Stomach (tissue), 9 donors: Measurements from ENCODE around the gene KISS1R. TPM values are rescaled to one million over a fixed set of nuclear protein-coding genes. Genes with fewer than 3 reads are reported as not detected.

Experiments used
- DNase-seq, 2 donors: peaks; one replicate each; pipeline versions ENCODE4 v3.0.0 to v3.0.0-alpha.2; 2013 to 2019
- H3K27ac ChIP-seq, 5 donors: fragments of 200-600 bp in 4 of 5; sonication (generic) in 4 of 5; one replicate each; pipeline ENCODE4 v1.5.1; 2013 to 2019; ENCODE audit warnings: mild to moderate bottlenecking in 1 of 5, moderate library complexity in 1 of 5
- H3K27me3 ChIP-seq, 3 donors: fragments of 200-600 bp; sonication (generic); one replicate each; pipeline ENCODE4 v1.5.1; 2017 to 2019; ENCODE audit warnings: mixed run types in 1 of 3
- H3K36me3 ChIP-seq, 4 donors: fragments of 200-600 bp; sonication (generic); 1 replicate in 3 of 4; 2 replicates in 1 of 4; pipeline ENCODE4 v1.5.1; 2016 to 2019
- H3K4me1 ChIP-seq, 4 donors: fragments of 200-600 bp; sonication (generic); one replicate each; pipeline ENCODE4 v1.5.1; 2016 to 2019
- H3K4me3 ChIP-seq, 4 donors: fragments of 200-600 bp; sonication (generic) in 3 of 4; one replicate each; pipeline ENCODE4 v1.5.1; 2016 to 2019; ENCODE audit warnings: mild to moderate bottlenecking in 1 of 4
- H3K9me3 ChIP-seq, 4 donors: fragments of 200-600 bp; sonication (generic); one replicate each; pipeline ENCODE4 v1.5.1; 2016 to 2019
- EP300 ChIP-seq: sonication (generic); formaldehyde crosslinking; IDR thresholded peaks from one replicate; pipeline ENCODE4 v1.6.1; 2017; ENCODE audit warnings: antibody characterized with exemption
- POLR2A ChIP-seq, 4 donors: fragments of 450-650 bp; IDR thresholded peaks; one replicate each; pipeline ENCODE4 v1.6.1; 2016; ENCODE audit warnings: antibody characterized with exemption in 4 of 4, control low read depth in 2 of 4, mild to moderate bottlenecking in 1 of 4, moderate library complexity in 1 of 4
- POLR2AphosphoS5 ChIP-seq, 3 donors: sonication (generic); formaldehyde crosslinking; IDR thresholded peaks; one replicate each; pipeline ENCODE4 v1.6.1; 2016; ENCODE audit warnings: antibody characterized with exemption in 3 of 3
- WGBS, 5 donors: extraction: QIAGEN DNeasy Blood & Tissue Kit in 3 of 5; methylation state at CpG; one replicate each; pipeline versions ENCODE4 v1.1.5 to v1.1.7; 2013 to 2018; 5-methylcytosine and 5-hydroxymethylcytosine counted together
- intact Hi-C: fragments of 100-400 bp; cut with DNase I; formaldehyde crosslinking; loops from one replicate; pipeline ENCODE4 v1.15.1; 2023; ENCODE audit warnings: low total_unique reads
- polyA plus RNA-seq, 3 donors: library from polyadenylated mRNA; stranded (reverse); fragments of 200-250 nt; gene quantifications; one replicate each; pipeline ENCODE4 v1.2.3, GENCODE V29; 2013
- total RNA-seq, 5 donors: library from RNA; depleted of rRNA; stranded (reverse); fragments of >200 nt; gene quantifications; one replicate each; pipeline versions ENCODE4 v1.1.0 to v1.2.3, GENCODE V29; 2014 to 2016
- TF ChIP-seq, protein P1 (sequence below), 7 experiments: fragments of 450-650 bp in 4 of 7; fragments of 200-600 bp in 3 of 7; sonication (generic) in 3 of 7; IDR thresholded peaks; one replicate each; pipeline ENCODE4 v1.5.1; 2016 to 2019; ENCODE audit warnings: antibody characterized with exemption in 7 of 7, control low read depth in 2 of 7, mild to moderate bottlenecking in 1 of 7
- donor health status: healthy with polysubstance abuse.
- donor health status: Bipolar disorder and iron deficiency.
- donor health status: healthy.

KISS1R gene
- total and polyA plus RNA-seq, 8 donors: not detected

DNA sequence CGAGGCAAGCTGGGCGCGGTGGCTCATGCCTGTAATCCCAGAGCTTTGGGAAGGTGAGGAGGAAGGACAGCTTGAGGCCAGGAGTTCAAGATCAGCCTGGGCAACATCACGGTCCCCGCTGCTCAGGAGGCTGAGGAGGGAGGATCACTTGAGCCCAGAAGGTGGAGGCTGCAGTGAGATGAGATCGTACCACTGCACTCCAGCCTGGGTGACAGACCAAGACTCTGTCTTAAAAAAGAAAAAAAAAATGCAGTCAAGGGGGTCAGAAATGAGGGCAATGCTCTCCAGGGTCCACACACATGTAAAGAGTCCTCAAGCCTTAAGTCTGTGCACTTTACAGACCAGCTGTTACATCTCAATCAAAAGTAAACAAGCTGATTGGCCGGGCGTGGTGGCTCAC, 12.6 kb upstream of the KISS1R start:
- Histone ChIP-seq H3K4me1 (peaks cover 11 to 53% (median 21%) of the 10 kb centered on the region in 4 donors), H3K9me3 (no peaks in the 10 kb centered on the region), H3K27me3 (no peaks in the 10 kb centered on the region), H3K36me3 (peaks cover 5 to 29% (median 20%) of the 10 kb centered on the region in 4 donors), H3K27ac (no peak overlapping the region), H3K4me3 (no peak overlapping the region)
- TF ChIP-seq POLR2AphosphoS5 (IDR thresholded peaks at IDR 0.05) (no peak), POLR2A (IDR thresholded peaks at IDR 0.05) (no peak), EP300 (no peak)
- TF ChIP-seq, protein P1, sequence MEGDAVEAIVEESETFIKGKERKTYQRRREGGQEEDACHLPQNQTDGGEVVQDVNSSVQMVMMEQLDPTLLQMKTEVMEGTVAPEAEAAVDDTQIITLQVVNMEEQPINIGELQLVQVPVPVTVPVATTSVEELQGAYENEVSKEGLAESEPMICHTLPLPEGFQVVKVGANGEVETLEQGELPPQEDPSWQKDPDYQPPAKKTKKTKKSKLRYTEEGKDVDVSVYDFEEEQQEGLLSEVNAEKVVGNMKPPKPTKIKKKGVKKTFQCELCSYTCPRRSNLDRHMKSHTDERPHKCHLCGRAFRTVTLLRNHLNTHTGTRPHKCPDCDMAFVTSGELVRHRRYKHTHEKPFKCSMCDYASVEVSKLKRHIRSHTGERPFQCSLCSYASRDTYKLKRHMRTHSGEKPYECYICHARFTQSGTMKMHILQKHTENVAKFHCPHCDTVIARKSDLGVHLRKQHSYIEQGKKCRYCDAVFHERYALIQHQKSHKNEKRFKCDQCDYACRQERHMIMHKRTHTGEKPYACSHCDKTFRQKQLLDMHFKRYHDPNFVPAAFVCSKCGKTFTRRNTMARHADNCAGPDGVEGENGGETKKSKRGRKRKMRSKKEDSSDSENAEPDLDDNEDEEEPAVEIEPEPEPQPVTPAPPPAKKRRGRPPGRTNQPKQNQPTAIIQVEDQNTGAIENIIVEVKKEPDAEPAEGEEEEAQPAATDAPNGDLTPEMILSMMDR (IDR thresholded peaks at IDR 0.05): no peak
- DNase-seq: no peak
- WGBS, 5 donors: 86 to 92% (median 91%) methylated on average over 8 of the region's 8 CpGs
- intact Hi-C loops: no loop called here

DNA sequence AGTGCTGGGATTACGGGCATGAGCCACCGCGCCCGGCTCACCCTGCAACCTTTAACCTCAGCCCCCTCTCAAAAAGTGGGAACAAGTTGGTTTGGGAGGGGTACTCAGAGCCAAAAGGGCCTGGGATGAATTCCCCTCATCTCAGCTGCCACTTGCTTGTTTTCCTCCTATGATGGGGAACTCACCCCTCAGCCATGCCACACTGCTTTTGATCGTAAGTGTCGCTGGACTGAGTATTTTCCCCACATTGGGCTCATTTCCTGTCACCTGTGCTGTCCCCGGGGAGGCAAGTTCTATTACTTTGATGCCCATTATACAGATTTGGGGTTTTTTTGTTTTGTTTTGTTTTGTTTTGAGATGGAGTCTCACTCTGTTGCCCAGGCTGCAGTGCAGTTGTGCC, 10.7 kb upstream of the KISS1R start:
- Histone ChIP-seq H3K27me3 (no peaks in the 10 kb centered on the region), H3K27ac (no peak overlapping the region), H3K4me1 (peaks cover 18 to 55% (median 25%) of the 10 kb centered on the region in 4 donors), H3K36me3 (peaks cover 2 to 15% (median 7%) of the 10 kb centered on the region in 4 donors), H3K9me3 (no peaks in the 10 kb centered on the region), H3K4me3 (no peak overlapping the region)
- intact Hi-C loops: no loop called here
- TF ChIP-seq, protein P1 (IDR thresholded peaks at IDR 0.05): no peak
- TF ChIP-seq EP300: no peak
- TF ChIP-seq POLR2AphosphoS5 (IDR thresholded peaks at IDR 0.05): no peak
- no peak for TF ChIP-seq POLR2A (IDR thresholded peaks at IDR 0.05)
- 89 to 95% (median 95%) methylated on average over 7 of the region's 7 CpGs for WGBS, 5 donors
- DNase-seq: no peak

DNA sequence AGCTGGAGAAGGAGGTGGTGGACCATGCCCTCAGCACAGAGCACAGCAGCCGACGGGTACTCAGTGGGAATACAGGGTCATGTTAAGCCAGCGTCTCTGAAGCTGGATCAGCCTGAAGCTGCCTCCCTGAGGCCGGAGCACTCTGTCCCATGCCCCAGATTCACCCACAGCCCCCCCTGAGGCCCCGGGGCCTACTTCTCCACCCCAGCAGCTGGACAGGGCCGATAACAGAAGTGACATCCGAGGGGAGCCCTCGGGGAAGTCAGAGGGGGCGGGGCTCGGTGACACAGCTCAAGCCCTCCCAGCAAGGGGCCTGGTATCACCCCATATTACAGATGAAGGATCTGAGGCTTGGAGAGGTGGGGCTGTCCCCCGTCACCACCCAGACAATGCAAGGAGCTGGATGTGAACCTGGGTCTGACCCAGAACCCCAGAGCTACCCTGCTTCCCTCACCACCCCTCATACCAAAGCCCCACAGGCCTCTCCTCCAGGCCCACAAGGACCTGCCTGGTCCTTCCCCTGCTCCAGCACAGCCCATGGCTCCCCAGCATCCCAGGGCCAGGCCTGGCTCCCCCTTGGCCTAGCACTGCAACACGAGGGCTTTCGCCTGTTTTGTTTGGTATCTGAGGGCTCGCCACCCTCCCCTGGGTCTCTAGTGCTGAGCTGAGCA, 9.8 kb upstream of the KISS1R start:
- H3K27me3 ChIP-seq: no peaks in the 10 kb centered on the region
- H3K36me3 ChIP-seq: peaks cover 0 to 6% (median 0%) of the 10 kb centered on the region in 4 donors
- TF ChIP-seq EP300 (no peak), POLR2A (IDR thresholded peaks at IDR 0.05) (no peak), POLR2AphosphoS5 (IDR thresholded peaks at IDR 0.05) (no peak)
- TF ChIP-seq, protein P1 (IDR thresholded peaks at IDR 0.05): no peak
- intact Hi-C loops: no loop called here
- WGBS, 5 donors: 65 to 82% (median 74%) methylated on average over 10 to 14 of the region's 14 CpGs
- no peaks in the 10 kb centered on the region for H3K9me3 ChIP-seq
- no peak overlapping the region for H3K4me3 ChIP-seq
- peak in 1 of 2 donors; percentile 67 for DNase-seq
- H3K27ac ChIP-seq: peak overlapping the region in 4 of 5 donors; percentile 17 to 97 (median 92)
- H3K4me1 ChIP-seq: peaks cover 18 to 57% (median 34%) of the 10 kb centered on the region in 4 donors

DNA sequence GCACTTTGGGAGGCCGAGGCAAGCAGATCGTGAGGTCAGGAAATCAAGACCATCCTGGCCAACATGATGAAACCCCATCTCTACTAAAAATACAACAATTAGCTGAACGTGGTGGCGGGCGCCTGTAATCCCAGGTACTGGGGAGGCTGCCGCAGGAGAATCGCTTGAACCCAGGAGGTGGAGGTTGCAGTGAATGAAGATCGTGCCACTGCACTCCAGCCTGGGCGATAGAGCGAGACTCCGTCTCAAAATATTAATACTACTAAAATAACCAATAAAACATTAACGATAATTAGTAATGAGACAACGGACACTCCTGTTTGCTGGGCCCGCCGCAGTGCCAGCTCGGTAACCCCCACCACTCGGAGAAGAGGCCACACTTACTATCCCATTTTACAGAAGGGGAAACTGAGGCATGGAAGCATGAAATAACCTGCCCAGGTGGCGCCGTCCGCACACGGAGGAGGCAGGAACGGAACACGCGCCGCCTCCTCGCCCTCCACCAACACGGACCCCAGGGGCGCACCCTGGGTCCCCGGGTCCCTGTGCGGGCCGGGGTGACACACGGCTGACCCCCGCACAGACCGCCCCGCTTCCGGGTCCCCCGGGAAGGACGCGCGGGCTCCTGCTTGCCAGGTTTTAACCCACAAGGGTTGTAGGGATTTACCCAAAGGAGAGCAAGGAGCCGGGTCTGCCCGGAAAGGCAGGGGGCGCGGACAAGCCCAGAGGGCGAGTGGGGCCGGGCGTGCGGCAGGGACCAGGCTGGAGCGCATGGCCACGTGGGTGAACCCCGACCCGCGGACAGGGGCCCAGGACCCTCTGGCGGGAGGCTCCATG, 5.7 kb upstream of the KISS1R start:
- WGBS, 5 donors: 76 to 83% (median 77%) methylated on average over 48 to 54 of the region's 54 CpGs
- intact Hi-C loops: no loop called here
- H3K9me3 ChIP-seq: no peaks in the 10 kb centered on the region
- DNase-seq: no peak
- no peaks in the 10 kb centered on the region for H3K36me3 ChIP-seq
- peaks cover 21 to 58% (median 35%) of the 10 kb centered on the region in 4 donors for H3K4me1 ChIP-seq
- H3K27ac ChIP-seq: peak overlapping the region in 4 of 5 donors; percentile 82 to 99 (median 94)
- H3K4me3 ChIP-seq: peak overlapping the region in 3 of 4 donors; percentile 69 to 89 (median 75)
- TF ChIP-seq, protein P1 (IDR thresholded peaks at IDR 0.05): no peak
- no peak for TF ChIP-seq EP300
- no peak for TF ChIP-seq POLR2AphosphoS5 (IDR thresholded peaks at IDR 0.05)
- TF ChIP-seq POLR2A (IDR thresholded peaks at IDR 0.05): no peak
- peaks cover 0 to 6% (median 2%) of the 10 kb centered on the region in 3 donors for H3K27me3 ChIP-seq
